Measurements from ENCODE around the gene GBP3. TPM values are rescaled to one million over a fixed set of nuclear protein-coding genes. Genes with fewer than 3 reads are reported as not detected.

GBP3 gene, protein sequence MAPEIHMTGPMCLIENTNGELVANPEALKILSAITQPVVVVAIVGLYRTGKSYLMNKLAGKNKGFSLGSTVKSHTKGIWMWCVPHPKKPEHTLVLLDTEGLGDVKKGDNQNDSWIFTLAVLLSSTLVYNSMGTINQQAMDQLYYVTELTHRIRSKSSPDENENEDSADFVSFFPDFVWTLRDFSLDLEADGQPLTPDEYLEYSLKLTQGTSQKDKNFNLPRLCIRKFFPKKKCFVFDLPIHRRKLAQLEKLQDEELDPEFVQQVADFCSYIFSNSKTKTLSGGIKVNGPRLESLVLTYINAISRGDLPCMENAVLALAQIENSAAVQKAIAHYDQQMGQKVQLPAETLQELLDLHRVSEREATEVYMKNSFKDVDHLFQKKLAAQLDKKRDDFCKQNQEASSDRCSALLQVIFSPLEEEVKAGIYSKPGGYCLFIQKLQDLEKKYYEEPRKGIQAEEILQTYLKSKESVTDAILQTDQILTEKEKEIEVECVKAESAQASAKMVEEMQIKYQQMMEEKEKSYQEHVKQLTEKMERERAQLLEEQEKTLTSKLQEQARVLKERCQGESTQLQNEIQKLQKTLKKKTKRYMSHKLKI
- not detected for polyA plus RNA-seq (2013, experiment 1 of 2)
- not detected for polyA plus RNA-seq (2013, experiment 2 of 2)

DNA sequence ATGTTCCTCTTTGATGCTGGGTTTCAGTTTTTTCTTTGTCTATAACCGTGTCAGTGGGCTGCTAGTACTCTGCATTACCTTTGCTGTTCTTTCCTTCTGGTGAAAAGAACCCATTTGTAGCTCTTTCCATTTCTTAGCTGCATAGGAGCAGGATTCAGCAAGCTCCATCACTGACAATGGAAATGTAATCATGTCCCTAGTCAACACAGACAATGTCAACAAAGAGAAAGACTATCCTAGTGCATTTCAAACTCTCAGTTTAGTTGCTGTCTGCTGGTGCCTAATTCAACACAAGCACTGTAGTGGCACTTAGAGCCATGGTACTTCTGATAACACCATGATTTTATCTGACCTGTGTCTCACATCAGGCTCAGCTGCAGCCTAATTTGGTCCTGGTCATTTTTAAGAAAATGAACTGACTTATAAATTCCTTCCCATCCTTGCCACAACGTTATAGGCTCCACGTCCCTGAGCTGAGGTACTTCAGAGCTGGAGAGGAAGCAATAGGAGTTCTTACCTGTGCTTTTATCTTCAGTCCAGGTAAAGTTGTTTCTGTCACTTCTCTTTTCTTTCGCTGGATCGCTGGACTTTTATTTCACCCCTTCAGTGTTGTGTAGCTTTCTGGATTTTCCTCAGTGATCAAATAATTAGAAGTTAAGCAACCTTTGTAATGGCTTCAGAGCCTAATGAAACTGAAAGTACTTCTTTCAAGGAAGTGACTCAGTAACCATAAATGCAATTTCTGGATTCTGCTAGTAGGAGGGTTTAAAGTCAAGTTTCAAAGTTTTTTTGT is at the start of gene GBP3:
GBP3 (minus strand) TSS at position 700 of the 793 bp plus-strand sequence. CDS start 2,145 bp downstream, outside the sequence.
- Histone ChIP-seq H2AK5ac (ENCODE audit: low read depth, low read length) (no peak within 1 kb of the TSS), H2BK120ac (ENCODE audit: low read depth, low read length) (no peak within 1 kb of the TSS), H3K79me1 (ENCODE audit: low read depth, low read length) (no peaks in the 10 kb centered on the region), H3K9me3 (replicated peaks in 1 of 2; ENCODE audit: control insufficient read depth in 2 of 2, insufficient read depth in 1 of 2, low read depth in 1 of 2, low read length in 2 of 2) (no peaks in the 10 kb centered on the region), H3K27ac (replicated peaks; ENCODE audit: low read length) (no peak within 1 kb of the TSS), H3K18ac (ENCODE audit: low read length) (no peak within 1 kb of the TSS), H3K9ac (ENCODE audit: low read depth, low read length, poor library complexity) (no peak within 1 kb of the TSS), H3K23ac (ENCODE audit: low read depth, low read length, poor library complexity) (no peak within 1 kb of the TSS), H3K27me3 (ENCODE audit: control insufficient read depth in 3 of 3, insufficient read depth in 3 of 3, low read depth in 1 of 3, low read length in 3 of 3) (no peaks in the 10 kb centered on the region), H3K4me3 (ENCODE audit: low read length in 2 of 2) (no peak within 1 kb of the TSS), H3K36me3 (replicated peaks in 1 of 2; ENCODE audit: control insufficient read depth in 2 of 2, insufficient read depth in 2 of 2, low read length in 2 of 2) (no peaks in the 10 kb centered on the region), H2BK15ac (ENCODE audit: low read length) (no peak within 1 kb of the TSS), H3K4ac (ENCODE audit: low read length) (no peak within 1 kb of the TSS), H4K91ac (ENCODE audit: low read depth, low read length, poor library complexity) (no peak within 1 kb of the TSS), H2BK12ac (ENCODE audit: low read length) (no peak within 1 kb of the TSS), H2BK5ac (ENCODE audit: low read length) (no peak within 1 kb of the TSS), H3K14ac (ENCODE audit: low read length) (no peak within 1 kb of the TSS), H3K4me2 (ENCODE audit: insufficient read depth, low read length, poor library complexity, severe bottlenecking) (no peak within 1 kb of the TSS), H3K4me1 (ENCODE audit: control insufficient read depth in 2 of 2, insufficient read depth in 1 of 2, low read depth in 1 of 2, low read length in 2 of 2) (peaks cover 0 to 2% of the 10 kb centered on the region in 2 donors), H4K8ac (ENCODE audit: low read depth, low read length) (no peak within 1 kb of the TSS), H2AFZ (ENCODE audit: low read length) (no peak within 1 kb of the TSS)
- no peak for DNase-seq (ENCODE audit: low spot score)
- WGBS, 2 donors (ENCODE audit: extremely low coverage in 2 of 2, insufficient read length in 2 of 2, insufficient replicate concordance in 1 of 2), result no CpG with 5 or more reads among the region's 5 CpGs

DNA sequence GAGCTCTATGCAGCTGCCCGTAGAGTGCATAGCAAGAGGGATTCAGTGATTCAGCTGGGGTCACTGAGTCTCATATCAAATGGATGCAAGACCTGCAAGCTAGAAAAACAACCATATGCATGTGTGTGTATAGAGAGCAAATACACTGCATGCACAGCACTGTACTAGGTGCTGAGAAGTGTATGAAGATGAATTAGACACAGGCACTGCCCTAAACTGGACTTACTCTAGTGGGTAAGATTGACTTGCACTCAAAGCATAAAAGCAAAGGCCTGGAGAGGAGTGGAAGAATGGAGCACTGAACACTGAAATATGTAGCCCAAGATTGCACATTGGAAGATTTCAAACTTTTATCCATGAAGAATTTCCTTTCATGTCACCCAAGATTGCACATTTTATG is 47.8 kb upstream of the GBP3 start:
- Histone ChIP-seq H3K79me1 (ENCODE audit: low read depth, low read length) (no peaks in the 10 kb centered on the region), H3K4ac (ENCODE audit: low read length) (no peak overlapping the region), H3K4me2 (ENCODE audit: insufficient read depth, low read length, poor library complexity, severe bottlenecking) (no peak overlapping the region), H2AFZ (ENCODE audit: low read length) (no peak overlapping the region), H3K9me3 (replicated peaks in 1 of 2; ENCODE audit: control insufficient read depth in 2 of 2, insufficient read depth in 1 of 2, low read depth in 1 of 2, low read length in 2 of 2) (no peaks in the 10 kb centered on the region), H3K4me1 (ENCODE audit: control insufficient read depth in 2 of 2, insufficient read depth in 1 of 2, low read depth in 1 of 2, low read length in 2 of 2) (no peaks in the 10 kb centered on the region), H2BK5ac (ENCODE audit: low read length) (no peak overlapping the region), H3K9ac (ENCODE audit: low read depth, low read length, poor library complexity) (no peak overlapping the region), H3K27me3 (ENCODE audit: control insufficient read depth in 3 of 3, insufficient read depth in 3 of 3, low read depth in 1 of 3, low read length in 3 of 3) (no peaks in the 10 kb centered on the region), H3K14ac (ENCODE audit: low read length) (no peak overlapping the region), H3K18ac (ENCODE audit: low read length) (no peak overlapping the region), H3K23ac (ENCODE audit: low read depth, low read length, poor library complexity) (no peak overlapping the region), H2BK12ac (ENCODE audit: low read length) (no peak overlapping the region), H4K8ac (ENCODE audit: low read depth, low read length) (no peak overlapping the region), H3K36me3 (replicated peaks in 1 of 2; ENCODE audit: control insufficient read depth in 2 of 2, insufficient read depth in 2 of 2, low read length in 2 of 2) (no peaks in the 10 kb centered on the region), H2AK5ac (ENCODE audit: low read depth, low read length) (no peak overlapping the region), H3K4me3 (ENCODE audit: low read length in 2 of 2) (no peak overlapping the region), H3K27ac (replicated peaks; ENCODE audit: low read length) (no peak overlapping the region), H2BK120ac (ENCODE audit: low read depth, low read length) (no peak overlapping the region), H4K91ac (ENCODE audit: low read depth, low read length, poor library complexity) (no peak overlapping the region), H2BK15ac (ENCODE audit: low read length) (no peak overlapping the region)
- DNase-seq (ENCODE audit: low spot score), result no peak
- WGBS, 2 donors (ENCODE audit: extremely low coverage in 2 of 2, insufficient read length in 2 of 2, insufficient replicate concordance in 1 of 2), result no CpG with 5 or more reads among the region's 1 CpG

DNA sequence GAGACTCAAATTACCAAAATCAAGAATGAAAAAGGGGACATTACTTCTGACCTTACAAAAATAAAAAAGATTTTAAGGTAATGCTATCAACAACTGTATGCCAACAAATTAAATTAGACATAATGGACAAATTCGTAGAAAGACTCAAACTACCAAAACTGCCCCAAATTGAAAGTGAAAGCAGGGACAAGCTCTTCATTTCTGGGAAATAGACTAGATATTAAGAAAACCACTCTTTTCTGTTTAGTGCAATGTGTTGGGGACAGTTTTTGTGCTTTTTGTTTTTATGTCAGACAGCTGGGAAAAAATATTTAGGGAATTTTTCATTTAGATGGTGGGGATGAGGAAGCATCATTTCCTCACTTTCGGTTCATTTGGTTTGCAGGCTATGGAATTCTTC is 47.3 kb upstream of the GBP3 start:
- Histone ChIP-seq H3K18ac (ENCODE audit: low read length) (no peak overlapping the region), H3K9me3 (replicated peaks in 1 of 2; ENCODE audit: control insufficient read depth in 2 of 2, insufficient read depth in 1 of 2, low read depth in 1 of 2, low read length in 2 of 2) (no peaks in the 10 kb centered on the region), H2AFZ (ENCODE audit: low read length) (no peak overlapping the region), H3K14ac (ENCODE audit: low read length) (no peak overlapping the region), H3K4me1 (ENCODE audit: control insufficient read depth in 2 of 2, insufficient read depth in 1 of 2, low read depth in 1 of 2, low read length in 2 of 2) (no peaks in the 10 kb centered on the region), H3K9ac (ENCODE audit: low read depth, low read length, poor library complexity) (no peak overlapping the region), H2AK5ac (ENCODE audit: low read depth, low read length) (no peak overlapping the region), H2BK120ac (ENCODE audit: low read depth, low read length) (no peak overlapping the region), H2BK15ac (ENCODE audit: low read length) (no peak overlapping the region), H3K79me1 (ENCODE audit: low read depth, low read length) (no peaks in the 10 kb centered on the region), H3K4me3 (ENCODE audit: low read length in 2 of 2) (no peak overlapping the region), H4K8ac (ENCODE audit: low read depth, low read length) (no peak overlapping the region), H2BK5ac (ENCODE audit: low read length) (no peak overlapping the region), H3K4ac (ENCODE audit: low read length) (no peak overlapping the region), H3K23ac (ENCODE audit: low read depth, low read length, poor library complexity) (no peak overlapping the region), H2BK12ac (ENCODE audit: low read length) (no peak overlapping the region), H4K91ac (ENCODE audit: low read depth, low read length, poor library complexity) (no peak overlapping the region), H3K4me2 (ENCODE audit: insufficient read depth, low read length, poor library complexity, severe bottlenecking) (no peak overlapping the region), H3K27ac (replicated peaks; ENCODE audit: low read length) (no peak overlapping the region), H3K27me3 (ENCODE audit: control insufficient read depth in 3 of 3, insufficient read depth in 3 of 3, low read depth in 1 of 3, low read length in 3 of 3) (no peaks in the 10 kb centered on the region), H3K36me3 (replicated peaks in 1 of 2; ENCODE audit: control insufficient read depth in 2 of 2, insufficient read depth in 2 of 2, low read length in 2 of 2) (no peaks in the 10 kb centered on the region)
- no CpG with 5 or more reads among the region's 2 CpGs for WGBS, 2 donors (ENCODE audit: extremely low coverage in 2 of 2, insufficient read length in 2 of 2, insufficient replicate concordance in 1 of 2)
- DNase-seq (ENCODE audit: low spot score), result no peak

DNA sequence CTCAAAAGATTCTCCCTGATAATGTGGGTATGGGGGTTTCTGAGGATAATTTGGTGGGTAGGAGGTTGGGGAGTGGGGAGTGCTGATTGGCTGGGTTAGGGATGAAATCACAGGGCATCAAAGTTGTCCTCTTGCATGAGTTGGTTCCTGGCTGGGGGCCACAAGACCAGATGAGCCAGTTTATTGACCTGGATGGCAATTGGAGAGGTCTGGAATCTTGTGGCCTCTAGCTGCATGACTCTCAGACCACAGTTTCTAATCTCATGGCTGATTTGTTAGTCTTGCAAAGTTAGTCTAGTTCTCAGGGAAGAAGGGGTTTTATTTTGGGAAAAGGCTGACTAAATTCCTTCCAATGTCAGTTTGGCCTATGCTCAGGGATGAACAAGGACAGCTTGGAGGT is 45.6 kb upstream of the GBP3 start:
- no peak overlapping the region for H2BK15ac ChIP-seq (ENCODE audit: low read length)
- H3K23ac ChIP-seq (ENCODE audit: low read depth, low read length, poor library complexity), result no peak overlapping the region
- no peak overlapping the region for H4K8ac ChIP-seq (ENCODE audit: low read depth, low read length)
- no peak for DNase-seq (ENCODE audit: low spot score)
- no peak overlapping the region for H3K4me3 ChIP-seq (ENCODE audit: low read length in 2 of 2)
- no peaks in the 10 kb centered on the region for H3K36me3 ChIP-seq (replicated peaks in 1 of 2; ENCODE audit: control insufficient read depth in 2 of 2, insufficient read depth in 2 of 2, low read length in 2 of 2)
- no peak overlapping the region for H2AFZ ChIP-seq (ENCODE audit: low read length)
- no peaks in the 10 kb centered on the region for H3K79me1 ChIP-seq (ENCODE audit: low read depth, low read length)
- no peak overlapping the region for H2BK5ac ChIP-seq (ENCODE audit: low read length)
- no peaks in the 10 kb centered on the region for H3K9me3 ChIP-seq (replicated peaks in 1 of 2; ENCODE audit: control insufficient read depth in 2 of 2, insufficient read depth in 1 of 2, low read depth in 1 of 2, low read length in 2 of 2)
- no peak overlapping the region for H3K14ac ChIP-seq (ENCODE audit: low read length)
- H2AK5ac ChIP-seq (ENCODE audit: low read depth, low read length), result no peak overlapping the region
- no peaks in the 10 kb centered on the region for H3K4me1 ChIP-seq (ENCODE audit: control insufficient read depth in 2 of 2, insufficient read depth in 1 of 2, low read depth in 1 of 2, low read length in 2 of 2)
- H4K91ac ChIP-seq (ENCODE audit: low read depth, low read length, poor library complexity), result no peak overlapping the region
- H3K18ac ChIP-seq (ENCODE audit: low read length), result no peak overlapping the region
- no peak overlapping the region for H3K4me2 ChIP-seq (ENCODE audit: insufficient read depth, low read length, poor library complexity, severe bottlenecking)
- no peak overlapping the region for H3K4ac ChIP-seq (ENCODE audit: low read length)
- H2BK12ac ChIP-seq (ENCODE audit: low read length), result no peak overlapping the region
- no peak overlapping the region for H3K27ac ChIP-seq (replicated peaks; ENCODE audit: low read length)
- H3K9ac ChIP-seq (ENCODE audit: low read depth, low read length, poor library complexity), result no peak overlapping the region
- H3K27me3 ChIP-seq (ENCODE audit: control insufficient read depth in 3 of 3, insufficient read depth in 3 of 3, low read depth in 1 of 3, low read length in 3 of 3), result no peaks in the 10 kb centered on the region
- H2BK120ac ChIP-seq (ENCODE audit: low read depth, low read length), result no peak overlapping the region

Measured in neuronal stem cell (in vitro differentiated cells).